Measurements from ENCODE around the gene LCA5L.

Gene LCA5L

DNA sequence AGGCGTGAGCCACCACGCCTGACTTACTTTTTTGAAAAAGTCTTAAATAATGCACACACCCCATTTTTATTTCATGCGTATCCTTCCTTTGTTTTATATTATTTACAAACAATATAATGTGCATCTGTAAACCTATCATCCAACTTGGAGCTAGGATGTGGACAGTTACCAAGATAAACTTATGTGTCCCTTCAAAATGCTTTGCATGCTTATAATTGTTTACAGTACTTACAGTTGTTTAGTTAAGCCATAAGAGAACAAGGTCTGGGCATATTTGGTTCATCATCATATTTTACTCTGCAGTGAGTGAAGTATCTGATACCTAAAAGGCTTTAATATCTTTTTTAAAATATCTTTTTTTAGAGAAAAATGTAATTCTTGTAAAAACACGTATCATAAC, 80.6 kb downstream of the LCA5L start:
- no peak overlapping the region for H3K9ac ChIP-seq (ENCODE audit: low read length)
- H3K4me3 ChIP-seq (ENCODE audit: low read length), result no peak overlapping the region
- no peaks in the 10 kb centered on the region for H3K27me3 ChIP-seq (ENCODE audit: control insufficient read depth, insufficient read depth, low read length)
- no peaks in the 10 kb centered on the region for H3K36me3 ChIP-seq (ENCODE audit: control insufficient read depth, low read depth, low read length)
- no peaks in the 10 kb centered on the region for H3K4me1 ChIP-seq (ENCODE audit: control insufficient read depth, low read depth, low read length)
- H3K9me3 ChIP-seq (ENCODE audit: control insufficient read depth, low read depth, low read length), result no peaks in the 10 kb centered on the region
- H3K27ac ChIP-seq (ENCODE audit: low read length), result no peak overlapping the region

DNA sequence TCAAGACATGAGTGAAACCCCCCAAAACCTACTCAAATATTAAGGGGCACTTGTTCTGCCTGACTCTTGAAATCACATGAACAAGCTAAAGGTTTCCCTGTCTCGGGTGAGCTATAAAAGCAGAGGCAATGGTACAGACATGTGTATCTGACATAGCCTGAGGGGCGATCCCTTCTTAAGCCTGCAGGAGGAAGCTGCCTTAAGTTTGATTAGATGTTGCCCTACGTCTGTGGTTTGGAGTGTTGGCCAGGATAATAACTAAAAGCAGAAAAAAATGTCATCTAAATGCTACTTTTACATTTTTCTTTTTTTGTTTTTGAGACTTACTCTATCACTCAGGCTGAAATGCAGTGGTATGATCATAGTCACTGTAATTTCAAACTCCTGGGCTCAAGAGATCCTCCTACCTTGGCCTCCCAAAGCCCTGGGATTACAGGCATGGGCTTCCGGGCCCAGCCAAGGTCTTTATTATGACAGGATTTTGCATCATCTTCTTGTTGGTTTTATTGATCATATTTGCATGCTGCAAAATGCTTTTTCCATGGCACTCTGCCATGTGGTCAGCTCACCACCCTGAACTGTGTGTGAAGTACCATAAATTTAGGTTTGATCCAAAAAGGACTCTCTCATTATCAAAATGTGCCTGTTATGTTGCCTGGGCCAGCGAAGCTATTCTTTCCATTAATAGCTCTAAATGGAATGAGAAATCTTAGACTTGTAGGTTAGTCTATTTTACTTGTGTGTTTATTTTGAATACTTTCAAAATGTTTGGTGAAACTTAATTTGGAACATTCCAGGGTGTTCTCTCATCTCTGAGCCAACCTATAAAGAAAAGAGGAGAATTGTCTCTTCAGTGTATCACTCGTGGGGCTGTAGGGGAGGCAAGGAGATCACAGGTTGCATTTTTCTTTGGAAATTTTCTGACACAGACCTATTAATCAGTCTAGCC, 81.7 kb downstream of the LCA5L start:
- no peak overlapping the region for H3K27ac ChIP-seq (ENCODE audit: low read length)
- no peaks in the 10 kb centered on the region for H3K36me3 ChIP-seq (ENCODE audit: control insufficient read depth, low read depth, low read length)
- no peaks in the 10 kb centered on the region for H3K9me3 ChIP-seq (ENCODE audit: control insufficient read depth, low read depth, low read length)
- no peak overlapping the region for H3K4me3 ChIP-seq (ENCODE audit: low read length)
- H3K4me1 ChIP-seq (ENCODE audit: control insufficient read depth, low read depth, low read length), result no peaks in the 10 kb centered on the region
- H3K9ac ChIP-seq (ENCODE audit: low read length), result no peak overlapping the region
- H3K27me3 ChIP-seq (ENCODE audit: control insufficient read depth, insufficient read depth, low read length), result no peaks in the 10 kb centered on the region

DNA sequence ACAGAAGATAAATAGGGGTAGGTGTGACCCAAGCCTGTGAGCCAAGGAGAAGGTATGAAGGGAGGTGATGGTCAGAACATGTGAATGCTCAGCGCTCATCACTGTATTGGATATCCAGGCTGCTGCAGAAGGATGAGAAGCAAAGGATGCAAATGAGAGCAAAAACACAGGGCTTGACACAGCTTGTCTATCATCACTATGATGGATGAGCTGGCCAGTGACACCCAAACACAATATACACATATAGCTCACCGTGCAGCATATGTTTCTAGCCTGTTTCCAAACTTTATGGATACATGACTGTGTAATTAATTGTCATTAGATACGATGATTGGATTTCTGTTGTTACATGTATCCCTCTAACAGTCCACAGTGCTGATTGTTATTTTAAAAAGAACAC, 82.8 kb downstream of the LCA5L start:
- no peaks in the 10 kb centered on the region for H3K27me3 ChIP-seq (ENCODE audit: control insufficient read depth, insufficient read depth, low read length)
- no peaks in the 10 kb centered on the region for H3K36me3 ChIP-seq (ENCODE audit: control insufficient read depth, low read depth, low read length)
- H3K27ac ChIP-seq (ENCODE audit: low read length), result no peak overlapping the region
- no peaks in the 10 kb centered on the region for H3K9me3 ChIP-seq (ENCODE audit: control insufficient read depth, low read depth, low read length)
- H3K4me1 ChIP-seq (ENCODE audit: control insufficient read depth, low read depth, low read length), result no peaks in the 10 kb centered on the region
- no peak overlapping the region for H3K4me3 ChIP-seq (ENCODE audit: low read length)
- no peak overlapping the region for H3K9ac ChIP-seq (ENCODE audit: low read length)

DNA sequence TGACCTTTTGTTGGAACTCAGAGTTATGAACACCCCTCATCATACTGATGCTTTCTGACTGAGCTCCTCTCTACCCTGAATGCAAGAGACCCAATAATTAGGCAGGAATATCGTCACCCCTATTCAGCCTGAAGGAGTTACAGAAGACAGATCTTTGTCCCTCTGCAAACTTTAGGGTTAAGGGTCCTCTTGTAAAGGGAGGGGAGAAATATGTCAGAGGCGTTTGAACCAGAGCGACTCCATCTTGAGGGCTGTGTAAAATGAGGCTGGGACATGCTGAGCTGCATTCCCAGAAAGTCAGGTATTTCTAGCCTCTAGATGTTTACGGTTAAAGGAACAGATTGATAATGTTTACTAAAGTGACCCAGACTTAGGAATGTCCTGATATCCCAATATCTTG, 86.2 kb downstream of the LCA5L start:
- Histone ChIP-seq H3K36me3 (ENCODE audit: control insufficient read depth, low read depth, low read length) (no peaks in the 10 kb centered on the region), H3K27me3 (ENCODE audit: control insufficient read depth, insufficient read depth, low read length) (no peaks in the 10 kb centered on the region), H3K4me3 (ENCODE audit: low read length) (no peak overlapping the region), H3K9ac (ENCODE audit: low read length) (no peak overlapping the region), H3K27ac (ENCODE audit: low read length) (no peak overlapping the region), H3K4me1 (ENCODE audit: control insufficient read depth, low read depth, low read length) (no peaks in the 10 kb centered on the region), H3K9me3 (ENCODE audit: control insufficient read depth, low read depth, low read length) (no peaks in the 10 kb centered on the region)
